CD14-positive monocyte (primary cell): ENCODE measurements around the gene MAP7D1. TPM values are rescaled to one million over a fixed set of nuclear protein-coding genes. Genes with fewer than 3 reads are reported as not detected.
"Not testable (repeated sequence)": the region's sequence is repeated elsewhere in the genome, so short reads cannot be mapped to it uniquely, and the experiment has no call there.

Source experiments
- DNase-seq, 3 donors: peaks; one replicate each; pipeline ENCODE4 v3.0.0-alpha.2; 2011 to 2022
- H2AFZ ChIP-seq: 2 replicates; pipeline ENCODE4 v1.6.0; 2012; ENCODE audit warnings: mild to moderate bottlenecking, low read depth, low read length, inconsistent platforms; ENCODE audit not compliant: insufficient read depth, poor library complexity, severe bottlenecking
- H3K27ac ChIP-seq, 2 donors: 1 replicate in 1 of 2; 2 replicates in 1 of 2; pipeline ENCODE4 v1.5.1; 2012 to 2013; ENCODE audit warnings: low read length in 2 of 2, control low read depth in 1 of 2, inconsistent platforms in 1 of 2, low read depth in 1 of 2, mild to moderate bottlenecking in 1 of 2
- H3K27me3 ChIP-seq, 2 donors: one replicate each; pipeline versions ENCODE4 v1.6.0 to v1.6.1; 2011 to 2013; ENCODE audit warnings: low read length in 2 of 2; ENCODE audit not compliant: control insufficient read depth in 2 of 2, insufficient read depth in 2 of 2
- H3K36me3 ChIP-seq, 2 donors: replicated peaks in 1 of 2; 1 replicate in 1 of 2; 2 replicates in 1 of 2; pipeline versions ENCODE4 v1.5.1 to v1.6.1; 2012 to 2013; ENCODE audit warnings: low read length in 2 of 2, control low read depth in 1 of 2, inconsistent platforms in 1 of 2, mild to moderate bottlenecking in 1 of 2; ENCODE audit not compliant: insufficient read depth in 2 of 2, control insufficient read depth in 1 of 2
- H3K4me1 ChIP-seq, 2 donors: 1 replicate in 1 of 2; 2 replicates in 1 of 2; pipeline versions ENCODE4 v1.5.1 to v1.6.1; 2012 to 2013; ENCODE audit warnings: low read length in 2 of 2, control low read depth in 1 of 2, inconsistent platforms in 1 of 2, mild to moderate bottlenecking in 1 of 2, moderate library complexity in 1 of 2; ENCODE audit not compliant: insufficient read depth in 2 of 2, control insufficient read depth in 1 of 2
- H3K4me2 ChIP-seq: replicated peaks from 2 replicates; pipeline ENCODE3; 2012; ENCODE audit warnings: low read length, moderate library complexity, mild to moderate bottlenecking; ENCODE audit not compliant: poor library complexity, severe bottlenecking; ENCODE audit errors: extremely low read depth
- H3K4me3 ChIP-seq, 3 experiments: fragments of 200-600 bp in 1 of 3; sonication (generic) in 1 of 3; replicated peaks in 1 of 3; 1 replicate in 2 of 3; 2 replicates in 1 of 3; pipeline ENCODE4 v1.5.1; 2011 to 2013; ENCODE audit warnings: low read length in 3 of 3, mild to moderate bottlenecking in 3 of 3, control low read depth in 2 of 3, low read depth in 2 of 3, inconsistent platforms in 1 of 3, moderate library complexity in 1 of 3
- H3K79me2 ChIP-seq: 2 replicates; pipeline ENCODE4 v1.6.0; 2012; ENCODE audit warnings: mild to moderate bottlenecking, control low read depth, inconsistent platforms, low read length, moderate library complexity; ENCODE audit not compliant: insufficient read depth
- H3K9ac ChIP-seq: 2 replicates; pipeline ENCODE4 v1.6.0; 2017; ENCODE audit warnings: low read length, mild to moderate bottlenecking; ENCODE audit not compliant: insufficient read depth, poor library complexity, severe bottlenecking
- H3K9me3 ChIP-seq, 2 donors: replicated peaks in 1 of 2; 1 replicate in 1 of 2; 2 replicates in 1 of 2; pipeline versions ENCODE4 v1.5.1 to v1.6.1; 2012 to 2013; ENCODE audit warnings: low read length in 2 of 2, control low read depth in 1 of 2; ENCODE audit not compliant: control insufficient read depth in 1 of 2, insufficient read depth in 1 of 2
- H4K20me1 ChIP-seq: 2 replicates; pipeline ENCODE4 v1.6.0; 2012; ENCODE audit warnings: mild to moderate bottlenecking, low read length, control low read depth, moderate library complexity; ENCODE audit not compliant: insufficient read depth
- H3K27ac Mint-ChIP-seq, 7 donors: one replicate each; pipeline ENCODE4 v1.8.0; 2020; ENCODE audit warnings: mild to moderate bottlenecking in 7 of 7, mixed read lengths in 7 of 7, moderate library complexity in 6 of 7, inconsistent platforms in 2 of 7
- H3K27me3 Mint-ChIP-seq, 3 donors: one replicate each; pipeline ENCODE4 v1.8.0; 2021 to 2022; ENCODE audit warnings: low read depth in 3 of 3, mild to moderate bottlenecking in 3 of 3, mixed read lengths in 3 of 3, moderate library complexity in 3 of 3, inconsistent platforms in 1 of 3
- H3K36me3 Mint-ChIP-seq, 2 donors: one replicate each; pipeline ENCODE4 v1.8.0; 2020; ENCODE audit warnings: mixed read lengths in 2 of 2, inconsistent platforms in 1 of 2, mild to moderate bottlenecking in 1 of 2
- H3K4me1 Mint-ChIP-seq: one replicate; pipeline ENCODE4 v1.8.0; 2020; ENCODE audit warnings: mild to moderate bottlenecking, mixed read lengths
- H3K4me3 Mint-ChIP-seq, 2 donors: one replicate each; pipeline ENCODE4 v1.8.0; 2020; ENCODE audit warnings: mild to moderate bottlenecking in 2 of 2, mixed read lengths in 2 of 2, moderate library complexity in 1 of 2
- H3K9me3 Mint-ChIP-seq, 7 donors: one replicate each; pipeline ENCODE4 v1.8.0; 2020 to 2022; ENCODE audit warnings: mixed read lengths in 7 of 7, mild to moderate bottlenecking in 6 of 7, moderate library complexity in 6 of 7, inconsistent platforms in 2 of 7
- CTCF ChIP-seq: fragments of 200-600 bp; IDR thresholded peaks from one replicate; pipeline ENCODE4 v1.8.0; 2022; ENCODE audit warnings: antibody characterized with exemption, mild to moderate bottlenecking
- WGBS: methylation state at CpG from one replicate; pipeline ENCODE4 v1.1.5; 2013; ENCODE audit warnings: missing lambda C conversion rate; ENCODE audit not compliant: insufficient coverage; 5-methylcytosine and 5-hydroxymethylcytosine counted together
- intact Hi-C, 2 donors: fragments of 100-400 bp; cut with micrococcal nuclease; formaldehyde crosslinking; loops; one replicate each; pipeline versions ENCODE4 v1.15.0 to v1.15.1; 2023
- polyA plus RNA-seq, 3 donors: library from polyadenylated mRNA; depleted of rRNA in 1 of 3; unstranded in 2 of 3; stranded (reverse) in 1 of 3; fragments of 300-500 nt in 2 of 3; fragments of >200 nt in 1 of 3; fragmentation: Illumina TruSeq in 2 of 3; gene quantifications; 1 replicate in 2 of 3; 2 replicates in 1 of 3; pipeline ENCODE4 v1.2.3, GENCODE V29; 2012 to 2021

MAP7D1 gene
- polyA plus RNA-seq, 3 donors, result 12.3 to 153 (median 13.6) TPM

- 69% methylated on average over 2 of the region's 2 CpGs for WGBS
Measured at GRCh38 chr1:36212782-36213181, 56.8 kb downstream of the MAP7D1 start.

GRCh38 chr1:36217670-36218069 lies 61.7 kb downstream of the MAP7D1 start:
- no peak for DNase-seq
- H3K4me1 Mint-ChIP-seq, result peaks cover 10% of the 10 kb centered on the region
- TF ChIP-seq CTCF, result no peak
- intact Hi-C loops, result no loop called here
- H3K27me3 Mint-ChIP-seq, result peaks cover 2 to 3% (median 3%) of the 10 kb centered on the region in 3 donors
- Histone ChIP-seq H3K4me1 (peaks cover 9% of the 10 kb centered on the region in 2 donors), H4K20me1 (no peaks in the 10 kb centered on the region), H3K79me2 (no peaks in the 10 kb centered on the region), H3K4me3 (no peak overlapping the region), H3K4me2 (no peak overlapping the region), H3K27me3 (no peaks in the 10 kb centered on the region), H2AFZ (no peak overlapping the region), H3K9ac (no peak overlapping the region), H3K27ac (no peak overlapping the region), H3K9me3 (no peaks in the 10 kb centered on the region), H3K36me3 (no peaks in the 10 kb centered on the region)
- no peak overlapping the region for H3K4me3 Mint-ChIP-seq
- H3K9me3 Mint-ChIP-seq, result peaks cover 0 to 5% (median 0%) of the 10 kb centered on the region in 7 donors
- no CpG with 5 or more reads among the region's 2 CpGs for WGBS
- H3K36me3 Mint-ChIP-seq, result no peaks in the 10 kb centered on the region
- H3K27ac Mint-ChIP-seq, result peak overlapping the region in 3 of 7 donors; percentile 58 to 69 (median 64)

More at GRCh38 chr1:36212782-36213181, 56.8 kb downstream of the MAP7D1 start:
- H3K4me2 ChIP-seq, result no peak overlapping the region
- no peaks in the 10 kb centered on the region for H3K9me3 ChIP-seq
- peaks cover 20 to 21% of the 10 kb centered on the region in 2 donors for H3K4me1 ChIP-seq
- H4K20me1 ChIP-seq, result no peaks in the 10 kb centered on the region
- Mint-ChIP-seq H3K4me1 (peaks cover 22% of the 10 kb centered on the region), H3K27ac (peak overlapping the region; percentile 27 to 85 (median 63)), H3K9me3 (peaks cover 0 to 2% (median 0%) of the 10 kb centered on the region in 7 donors), H3K4me3 (peak overlapping the region in 1 of 2 donors; percentile 26), H3K27me3 (peaks cover 0 to 8% (median 0%) of the 10 kb centered on the region in 3 donors), H3K36me3 (no peaks in the 10 kb centered on the region)
- H3K79me2 ChIP-seq, result no peaks in the 10 kb centered on the region
- H3K4me3 ChIP-seq, result no peak overlapping the region
- no peak for TF ChIP-seq CTCF
- H3K36me3 ChIP-seq, result no peaks in the 10 kb centered on the region
- H3K27me3 ChIP-seq, result no peaks in the 10 kb centered on the region
- H2AFZ ChIP-seq, result peak overlapping the region; percentile 90
- H3K9ac ChIP-seq, result no peak overlapping the region
- DNase-seq, result peak in 2 of 3 donors; percentile 37 to 44
- peak overlapping the region in 1 of 2 donors; percentile 69 for H3K27ac ChIP-seq
- intact Hi-C loops, result no loop called here

GRCh38 chr1:36221901-36222300 lies 65.9 kb downstream of the MAP7D1 start:
- H3K9me3 ChIP-seq, DNase-seq, H3K9me3 Mint-ChIP-seq, H3K36me3 Mint-ChIP-seq, H3K27me3 ChIP-seq, H3K27ac ChIP-seq, H3K27me3 Mint-ChIP-seq, H3K4me3 ChIP-seq, H3K27ac Mint-ChIP-seq, H2AFZ ChIP-seq, H3K4me2 ChIP-seq, H3K36me3 ChIP-seq, H3K9ac ChIP-seq, H3K4me3 Mint-ChIP-seq: not testable (repeated sequence)
- 90% methylated on average over 2 of the region's 7 CpGs for WGBS
- peaks cover 24% of the 10 kb centered on the region for H3K4me1 Mint-ChIP-seq
- Histone ChIP-seq H3K79me2 (peaks cover 26% of the 10 kb centered on the region), H4K20me1 (peaks cover 23% of the 10 kb centered on the region), H3K4me1 (peaks cover 24 to 35% of the 10 kb centered on the region in 2 donors)
- intact Hi-C loops, result loop anchor here in 1 of 2 donors (5.0 kb wide), 2 partner anchors 35 to 75 kb away; partner anchors contain the start of gene TRAPPC3
